H1 (cell line): ENCODE measurements around the gene CACNG5. TPM values are rescaled to one million over a fixed set of nuclear protein-coding genes. Genes with fewer than 3 reads are reported as not detected.
A peak's percentile ranks its signal among the peaks of the same experiment; 100 is the strongest.

ENCODE experiments used
- CTCF ChIA-PET: fragments of 300-600 bp; sonication (Branson Sonifier 250); formaldehyde crosslinking; loops from one replicate; lab custom pipeline; 2021; ENCODE audit not compliant: partially characterized antibody; lab: Charles Lee
- POLR2A ChIA-PET: fragments of 300-600 bp; sonication (Branson Sonifier 250); formaldehyde crosslinking; loops from one replicate; lab custom pipeline; 2021; ENCODE audit warnings: inconsistent platforms; ENCODE audit not compliant: partially characterized antibody; lab: Charles Lee
- DNase-seq, 2 experiments: peaks; one replicate each; pipeline versions ENCODE4 v3.0.0 to v3.0.0-alpha.2; 2010 to 2022; ENCODE audit warnings: low spot score in 2 of 2, low read depth in 1 of 2, mixed read lengths in 1 of 2
- FAIRE-seq: peaks from 2 replicates; lab custom pipeline; 2011; peaks lifted over from hg19 to GRCh38; lab: Jason Lieb, UNC
- H2AFZ ChIP-seq: 2 replicates; pipeline ENCODE4 v1.8.1; 2012; ENCODE audit warnings: low read length, inconsistent platforms
- H2AK5ac ChIP-seq: 2 replicates; pipeline ENCODE4 v1.6.1; 2013; ENCODE audit warnings: low read depth, low read length
- H2BK120ac ChIP-seq: replicated peaks from 2 replicates; pipeline ENCODE3; 2013; ENCODE audit warnings: low read depth, low read length, inconsistent platforms
- H2BK12ac ChIP-seq: 2 replicates; pipeline ENCODE4 v1.6.1; 2013; ENCODE audit warnings: low read depth, low read length
- H2BK15ac ChIP-seq: 2 replicates; pipeline ENCODE4 v1.6.1; 2013; ENCODE audit warnings: low read length
- H2BK20ac ChIP-seq: 2 replicates; pipeline ENCODE4 v1.6.1; 2013; ENCODE audit warnings: low read length
- H2BK5ac ChIP-seq: 2 replicates; pipeline ENCODE4 v1.6.1; 2013; ENCODE audit warnings: low read depth, low read length
- H3K14ac ChIP-seq: 2 replicates; pipeline ENCODE4 v1.6.1; 2013; ENCODE audit warnings: inconsistent platforms; ENCODE audit not compliant: insufficient read length
- H3K18ac ChIP-seq: 2 replicates; pipeline ENCODE4 v1.6.1; 2013; ENCODE audit warnings: low read length; ENCODE audit errors: extremely low read depth
- H3K23ac ChIP-seq: 2 replicates; pipeline ENCODE4 v1.6.1; 2013; ENCODE audit warnings: inconsistent platforms; ENCODE audit not compliant: insufficient read length
- H3K23me2 ChIP-seq: 2 replicates; pipeline ENCODE4 v1.6.1; 2013; ENCODE audit warnings: low read depth, low read length
- H3K27ac ChIP-seq: 2 replicates; pipeline ENCODE4 v1.6.1; 2011; ENCODE audit warnings: low read depth, low read length, inconsistent platforms
- H3K27me3 ChIP-seq, 4 experiments: replicated peaks in 1 of 4; 1 replicate in 1 of 4; 2 replicates in 3 of 4; pipeline versions ENCODE4 v1.6.1 to v1.8.1; 2011 to 2013; ENCODE audit warnings: low read length in 3 of 4, mild to moderate bottlenecking in 3 of 4, inconsistent platforms in 2 of 4, mixed read lengths in 2 of 4, moderate library complexity in 1 of 4; ENCODE audit not compliant: control insufficient read depth in 3 of 4, insufficient read depth in 3 of 4; ENCODE audit errors: extremely low read depth in 1 of 4
- H3K36me3 ChIP-seq, 4 experiments: 2 replicates each; pipeline versions ENCODE4 v1.6.1 to v1.8.1; 2011 to 2013; ENCODE audit warnings: mild to moderate bottlenecking in 4 of 4, low read length in 3 of 4, moderate library complexity in 2 of 4, control low read depth in 1 of 4, inconsistent platforms in 1 of 4; ENCODE audit not compliant: insufficient read depth in 4 of 4, control insufficient read depth in 2 of 4
- H3K4ac ChIP-seq: replicated peaks from 2 replicates; pipeline ENCODE3; 2013; ENCODE audit warnings: low read length, low read depth, mixed read lengths, inconsistent platforms; ENCODE audit not compliant: insufficient read length
- H3K4me1 ChIP-seq, 4 experiments: replicated peaks in 1 of 4; 1 replicate in 1 of 4; 2 replicates in 3 of 4; pipeline versions ENCODE4 v1.6.1 to v1.8.1; 2011 to 2013; ENCODE audit warnings: low read length in 3 of 4, inconsistent platforms in 2 of 4, mixed read lengths in 1 of 4; ENCODE audit not compliant: insufficient read depth in 4 of 4, control insufficient read depth in 3 of 4
- H3K4me2 ChIP-seq, 2 experiments: 2 replicates each; pipeline versions ENCODE4 v1.6.1 to v1.8.1; 2011 to 2013; ENCODE audit warnings: low read depth in 2 of 2, low read length in 2 of 2, control low read depth in 1 of 2, inconsistent platforms in 1 of 2, mild to moderate bottlenecking in 1 of 2; ENCODE audit not compliant: insufficient read depth in 1 of 2
- H3K4me3 ChIP-seq, 4 experiments: fragments of 200-600, 300-600 bp in 1 of 4; sonication (generic), shearing (Covaris generic), sonication (Bioruptor Twin) in 1 of 4; 2 replicates each; pipeline versions ENCODE4 v1.5.1 to v1.8.1; 2011 to 2016; ENCODE audit warnings: low read length in 4 of 4, low read depth in 3 of 4, control low read depth in 2 of 4, inconsistent platforms in 2 of 4, mild to moderate bottlenecking in 2 of 4, mixed read lengths in 1 of 4, moderate library complexity in 1 of 4; ENCODE audit not compliant: insufficient read depth in 2 of 4; ENCODE audit errors: extremely low read depth in 1 of 4
- H3K56ac ChIP-seq: replicated peaks from 2 replicates; pipeline ENCODE3; 2013; ENCODE audit warnings: low read depth, mild to moderate bottlenecking, mixed read lengths, low read length, inconsistent platforms; ENCODE audit not compliant: insufficient read length
- H3K79me1 ChIP-seq: 2 replicates; pipeline ENCODE4 v1.6.1; 2013; ENCODE audit warnings: low read depth, low read length, control low read depth
- H3K79me2 ChIP-seq, 2 experiments: 2 replicates each; pipeline versions ENCODE4 v1.6.1 to v1.8.1; 2012 to 2013; ENCODE audit warnings: low read length in 2 of 2, mild to moderate bottlenecking in 2 of 2, inconsistent platforms in 1 of 2; ENCODE audit not compliant: insufficient read depth in 2 of 2, control insufficient read depth in 1 of 2
- H3K9ac ChIP-seq, 4 experiments: replicated peaks in 1 of 4; 1 replicate in 1 of 4; 2 replicates in 3 of 4; pipeline versions ENCODE4 v1.6.1 to v1.8.1; 2011 to 2013; ENCODE audit warnings: low read depth in 3 of 4, low read length in 3 of 4, control low read depth in 2 of 4, mild to moderate bottlenecking in 2 of 4, moderate library complexity in 2 of 4, inconsistent platforms in 1 of 4; ENCODE audit errors: extremely low read depth in 1 of 4
- H3K9me3 ChIP-seq, 2 experiments: 2 replicates each; pipeline versions ENCODE4 v1.6.1 to v1.8.1; 2012 to 2013; ENCODE audit warnings: mild to moderate bottlenecking in 2 of 2, moderate library complexity in 2 of 2, control low read depth in 1 of 2, inconsistent platforms in 1 of 2, low read depth in 1 of 2, low read length in 1 of 2, mixed read lengths in 1 of 2; ENCODE audit not compliant: insufficient read depth in 2 of 2
- H4K20me1 ChIP-seq, 2 experiments: replicated peaks in 1 of 2; 2 replicates each; pipeline versions ENCODE3 to v1.8.1; 2011 to 2013; ENCODE audit warnings: inconsistent platforms in 2 of 2, low read length in 2 of 2, mild to moderate bottlenecking in 1 of 2; ENCODE audit not compliant: insufficient read depth in 2 of 2, control insufficient read depth in 1 of 2
- H4K5ac ChIP-seq: 2 replicates; pipeline ENCODE4 v1.6.1; 2013; ENCODE audit warnings: low read length, low read depth, mixed read lengths, inconsistent platforms; ENCODE audit not compliant: insufficient read length
- H4K8ac ChIP-seq: 2 replicates; pipeline ENCODE4 v1.8.0; 2013; ENCODE audit warnings: mild to moderate bottlenecking, moderate library complexity, low read length, inconsistent platforms; ENCODE audit not compliant: insufficient read depth; ENCODE audit errors: extremely low read depth
- H4K91ac ChIP-seq: replicated peaks from 2 replicates; pipeline ENCODE3; 2013; ENCODE audit warnings: low read length, mixed read lengths, inconsistent platforms; ENCODE audit not compliant: insufficient read length
- ASH2L ChIP-seq: fragments of 200-600, 300-600 bp; sonication (generic); IDR thresholded peaks from one replicate; pipeline ENCODE4 v1.7.1; 2017; ENCODE audit warnings: low read length
- EGR1 ChIP-seq: IDR thresholded peaks from 2 replicates; pipeline ENCODE4 v1.6.1; 2011; ENCODE audit warnings: low read depth, low read length, borderline replicate concordance
- MAX ChIP-seq: IDR thresholded peaks from 2 replicates; pipeline ENCODE4 v1.6.1; 2012; ENCODE audit warnings: inconsistent platforms
- POU5F1 ChIP-seq: IDR thresholded peaks from 2 replicates; pipeline ENCODE4 v1.6.1; 2011; ENCODE audit warnings: low read depth, mild to moderate bottlenecking, low read length, moderate library complexity
- RBBP5 ChIP-seq: IDR thresholded peaks from 2 replicates; pipeline ENCODE4 v1.7.1; 2012; ENCODE audit warnings: low read depth, mild to moderate bottlenecking, inconsistent platforms, low read length, moderate library complexity, borderline replicate concordance
- SP1 ChIP-seq: IDR thresholded peaks from 2 replicates; pipeline ENCODE4 v1.6.1; 2011; ENCODE audit warnings: low read depth, low read length
- WGBS, 2 experiments: shearing (Covaris generic) in 1 of 2; methylation state at CpG; one replicate each; pipeline versions ENCODE4 v1.1.6 to v1.1.7; 2013 to 2015; ENCODE audit warnings: low lambda C conversion rate in 2 of 2, mixed read lengths in 2 of 2, inconsistent platforms in 1 of 2, low coverage in 1 of 2, missing lambda C conversion rate in 1 of 2; ENCODE audit not compliant: insufficient replicate concordance in 2 of 2, insufficient coverage in 1 of 2, insufficient read length in 1 of 2; ENCODE audit errors: extremely low coverage in 1 of 2, missing lambda C conversion rate in 1 of 2; 5-methylcytosine and 5-hydroxymethylcytosine counted together
- polyA plus RNA-seq, 7 experiments: library from polyadenylated mRNA; depleted of rRNA in 3 of 7; stranded (reverse) in 5 of 7; unstranded in 2 of 7; fragments of >200 nt in 5 of 7; fragments of 200-250 nt in 2 of 7; gene quantifications; 1 replicate in 5 of 7; 2 replicates in 1 of 7; 4 replicates in 1 of 7; pipeline versions ENCODE4 v1.2.1 to v1.2.3, GENCODE V29; 2011 to 2013; ENCODE audit warnings: missing spikeins in 2 of 7, mixed read lengths in 2 of 7
- total RNA-seq: library from RNA; stranded (reverse); fragmentation: NEBNext Ultra II Directional; extraction: Animal tissue kit (Norgen Biotek cat#: 25700); gene quantifications from 2 replicates; pipeline ENCODE4 v1.2.1, GENCODE V29; 2021
- TF ChIP-seq, protein P1 (sequence below): IDR thresholded peaks from 2 replicates; pipeline ENCODE4 v1.6.1; 2012; ENCODE audit warnings: inconsistent platforms

CACNG5 gene
- total and polyA plus RNA-seq, 2 of the 8 experiments (the other 6 are each of a cell fraction or from before 2014, with no cell fraction given): 2.2 to 3.1 TPM

- H2AFZ ChIP-seq: peak overlapping the region; percentile 81
Measured at GRCh38 chr17:66803474-66803951, 31.4 kb upstream of the CACNG5 start.

More at GRCh38 chr17:66803474-66803951, 31.4 kb upstream of the CACNG5 start:
- Histone ChIP-seq H3K4me1 (peaks cover 12 to 17% (median 13%) of the 10 kb centered on the region in 4 experiments), H3K27me3 (no peaks in the 10 kb centered on the region), H4K5ac (peak overlapping the region; percentile 18), H3K27ac (peak overlapping the region; percentile 1; the same call in 1 of the 2 replicates), H3K9ac (no peak overlapping the region), H3K4me3 (no peak overlapping the region), H4K8ac (no peak overlapping the region), H3K4me2 (peak overlapping the region; percentile 21 to 41; a peak in 3 of 4 replicates), H2AK5ac (no peak overlapping the region), H3K36me3 (no peaks in the 10 kb centered on the region), H3K4ac (no peak overlapping the region), H3K23ac (no peak overlapping the region), H3K18ac (no peak overlapping the region; the same call in 1 of the 2 replicates), H3K9me3 (no peaks in the 10 kb centered on the region), H2BK12ac (0 out of 2 replicates have a peak overlapping the region, but pooled peaks have one; percentile 2), H2BK15ac (no peak overlapping the region), H3K56ac (no peak overlapping the region), H4K91ac (peak overlapping the region; percentile 68)
- 57% methylated on average over 19 of the region's 19 CpGs; no CpG with 5 or more reads in 1 of the 2 experiments for WGBS, 2 experiments
- POLR2A ChIA-PET: interaction anchor here (0.8 to 1.6 kb wide), 5 partner anchors 8 to 64 kb away, joined by 3 to 5 read pairs (median 4); no protein-coding TSS in a partner anchor
- peak; percentile 17 to 60 for DNase-seq
- CTCF ChIA-PET: interaction anchor here (0.9 to 2.3 kb wide), 9 partner anchors 9 to 89 kb away, joined by 3 to 13 read pairs (median 7); no protein-coding TSS in a partner anchor
- FAIRE-seq: no peak
- TF ChIP-seq, protein P1, sequence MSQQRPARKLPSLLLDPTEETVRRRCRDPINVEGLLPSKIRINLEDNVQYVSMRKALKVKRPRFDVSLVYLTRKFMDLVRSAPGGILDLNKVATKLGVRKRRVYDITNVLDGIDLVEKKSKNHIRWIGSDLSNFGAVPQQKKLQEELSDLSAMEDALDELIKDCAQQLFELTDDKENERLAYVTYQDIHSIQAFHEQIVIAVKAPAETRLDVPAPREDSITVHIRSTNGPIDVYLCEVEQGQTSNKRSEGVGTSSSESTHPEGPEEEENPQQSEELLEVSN: peak; percentile 46
- TF ChIP-seq RBBP5 (0 out of 2 replicates have a peak, but pooled peaks have one; percentile 46), EGR1 (no peak), SP1 (0 out of 2 replicates have a peak, but pooled peaks have one; percentile 35), POU5F1 (no peak), MAX (peak; percentile 68), ASH2L (peak; percentile 25)
- TF ChIP-seq, all 59 proteins: peak for 5
- H3K14ac ChIP-seq: no peak overlapping the region
- H3K79me2 ChIP-seq: no peaks in the 10 kb centered on the region
- H3K23me2 ChIP-seq: peaks cover 2% of the 10 kb centered on the region
- H3K79me1 ChIP-seq: no peaks in the 10 kb centered on the region
- no peaks in the 10 kb centered on the region for H4K20me1 ChIP-seq
- H2BK120ac ChIP-seq: peak overlapping the region; percentile 74
- H2BK20ac ChIP-seq: peak overlapping the region; percentile 25; the same call in 1 of the 2 replicates
- peak overlapping the region; percentile 57; the same call in 1 of the 2 replicates for H2BK5ac ChIP-seq
